HG03469 (cell line): ENCODE measurements around the gene SRMS.
"Not testable (repeated sequence)": the region's sequence is repeated elsewhere in the genome, so short reads cannot be mapped to it uniquely, and the experiment has no call there.

Experiments used
- ATAC-seq: cut with Tn5 transposase; IDR thresholded peaks from one replicate; pipeline ENCODE4 v1.9.1; 2021; ENCODE audit warnings: mild to moderate bottlenecking, moderate library complexity, moderate number of reproducible peaks; ENCODE audit not compliant: unreplicated experiment

Gene SRMS

DNA sequence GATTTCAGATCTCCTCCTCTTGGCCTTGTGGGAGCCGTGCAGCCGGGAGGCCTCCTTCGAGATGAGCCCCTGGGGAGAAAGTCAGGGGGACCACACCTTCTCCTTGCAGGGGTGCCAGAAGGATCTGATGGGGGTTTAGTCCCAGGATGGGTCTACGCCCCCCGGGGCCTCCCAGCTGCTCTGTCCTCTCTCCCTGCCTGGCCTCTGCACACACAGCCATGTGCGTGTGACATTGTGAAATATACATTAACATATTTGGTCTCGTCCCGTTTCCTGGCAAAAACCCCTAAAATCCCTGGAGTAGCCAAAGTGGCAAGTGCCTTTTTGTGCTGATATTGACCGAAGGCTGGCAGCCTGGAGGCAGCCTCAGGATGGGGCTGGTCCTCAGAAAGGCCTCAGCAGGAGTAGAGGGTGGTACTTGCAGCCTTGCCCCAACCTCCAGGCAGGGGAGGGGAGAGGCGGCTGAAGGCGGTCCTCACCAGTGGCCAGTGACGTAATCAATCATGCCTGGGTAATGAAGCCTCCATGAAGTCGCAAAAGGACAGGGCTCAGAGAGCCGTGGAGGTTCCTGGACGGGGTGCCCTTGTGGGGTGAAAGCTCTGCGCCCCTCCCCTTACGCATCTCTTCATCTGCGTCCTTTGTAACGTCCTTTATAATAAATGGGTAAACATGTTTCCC is 31.6 kb upstream of the SRMS start:
- no peak for ATAC-seq

DNA sequence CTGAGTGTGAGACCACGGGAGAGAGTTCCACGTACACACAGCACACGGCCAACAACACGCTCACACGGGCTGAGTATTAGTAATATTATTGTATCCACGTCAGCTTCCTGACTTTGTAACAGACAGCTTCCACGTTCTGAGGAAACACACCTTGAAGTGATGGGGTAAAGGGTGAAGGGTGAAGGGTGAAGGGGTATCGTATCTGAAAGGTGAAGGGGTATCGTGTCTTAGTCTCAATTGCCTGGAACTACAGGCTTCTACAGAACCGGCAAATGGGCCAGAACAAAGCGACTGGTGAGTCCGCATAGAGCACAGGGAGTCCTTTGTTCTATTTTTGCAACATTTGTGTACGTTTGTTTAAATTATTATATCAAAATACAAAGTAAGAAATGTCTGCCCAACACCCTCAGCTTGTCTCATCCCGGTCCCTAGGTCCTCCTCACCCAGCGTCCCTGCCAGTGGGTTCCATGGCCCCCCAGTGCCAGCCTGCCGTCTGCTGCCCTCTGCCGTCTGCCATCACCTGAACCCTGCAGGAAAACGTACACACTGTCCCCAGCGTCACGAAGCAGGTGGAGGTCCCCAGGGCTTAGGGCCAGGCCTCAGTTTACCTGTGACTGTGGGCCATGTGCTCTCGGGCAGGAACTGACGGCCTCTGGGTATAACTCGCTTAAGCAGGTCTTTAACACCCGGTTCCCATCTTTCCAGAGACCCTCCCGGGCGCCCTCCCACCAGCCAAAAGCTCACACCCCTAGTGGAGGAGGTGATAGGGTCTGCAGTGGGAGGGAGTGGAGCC is 30.9 kb upstream of the SRMS start:
- ATAC-seq, result no peak

DNA sequence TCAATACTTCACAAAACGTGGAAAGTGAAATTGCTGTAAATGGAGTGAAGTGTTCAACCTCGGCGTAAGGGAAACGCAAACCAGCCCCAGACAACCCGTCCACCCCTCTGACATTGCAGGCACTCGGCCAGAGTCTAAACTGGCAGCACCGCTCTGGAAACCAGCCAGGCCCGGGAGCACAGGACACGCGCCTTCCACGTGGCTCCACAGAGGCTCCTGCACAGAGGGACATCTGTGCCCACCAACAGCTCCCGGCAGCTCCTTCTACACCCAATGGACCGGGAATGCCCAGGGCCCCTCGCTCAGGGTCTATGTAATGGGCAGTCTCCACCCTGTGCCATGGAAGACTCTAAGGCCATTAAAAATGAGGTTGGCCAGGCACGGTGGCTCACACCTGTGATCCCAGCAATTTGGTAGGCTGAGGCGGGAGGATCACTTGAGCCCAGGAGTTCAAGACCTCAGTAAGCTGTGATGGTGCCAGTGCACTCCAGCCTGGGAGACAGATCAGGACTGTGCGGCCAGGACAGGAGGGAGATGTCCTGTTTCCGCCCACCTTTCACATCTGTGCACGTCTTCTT is 29.9 kb upstream of the SRMS start:
- ATAC-seq, result no peak

GRCh38 chr20:63576311-63576710 is 28.8 kb upstream of the SRMS start:
- ATAC-seq, result no peak

DNA sequence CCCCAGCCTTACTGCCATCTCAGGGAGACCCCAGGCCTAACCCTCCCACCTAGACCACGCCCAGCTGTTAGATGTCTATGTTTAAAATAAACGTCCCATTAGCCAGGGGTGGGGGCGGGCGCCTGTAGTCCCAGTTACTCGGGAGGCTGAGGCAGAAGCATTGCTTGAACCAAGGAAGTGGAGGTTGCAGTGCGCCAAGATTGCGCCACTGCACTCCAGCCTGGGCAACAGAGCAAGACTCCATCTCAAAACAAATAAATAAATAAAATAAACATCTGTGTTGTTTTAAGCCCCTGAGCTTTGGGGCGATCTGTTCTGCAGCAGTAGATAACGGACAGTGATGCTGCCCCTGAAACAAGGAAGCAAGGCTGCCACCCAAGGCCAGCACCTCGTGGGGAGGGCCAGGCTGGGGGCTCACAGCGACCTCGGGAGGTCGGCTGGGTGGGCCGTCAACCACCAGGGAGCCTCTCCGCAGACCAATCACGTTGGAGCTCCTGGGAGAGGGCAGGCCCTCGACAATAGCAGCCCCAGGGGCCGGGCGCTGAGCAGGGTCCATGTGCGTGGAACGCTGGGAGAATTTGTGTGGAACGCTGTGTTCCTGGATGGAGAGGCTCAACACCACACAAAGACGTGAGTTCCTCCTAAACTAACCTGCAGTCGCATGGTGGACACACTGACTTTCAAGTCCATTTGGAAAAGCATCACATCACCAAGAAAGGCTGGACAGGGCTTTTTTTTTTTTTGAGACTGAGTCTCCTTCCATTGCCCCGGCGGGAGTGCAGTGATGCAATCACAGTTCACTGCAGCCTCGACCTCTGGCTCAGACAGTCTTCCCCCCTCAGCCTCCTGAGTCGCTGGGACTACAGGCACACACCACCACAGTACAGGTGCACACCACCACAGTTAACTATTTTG is 27.5 kb upstream of the SRMS start:
- ATAC-seq, result no peak

GRCh38 chr20:63574156-63574828 is 26.7 kb upstream of the SRMS start, which contains the start of gene HELZ2:
Gene HELZ2, minus strand, starts transcription at chr20:63574239. Its CDS starts 1,854 bp downstream, at chr20:63572385.
- no peak for ATAC-seq

- no peak for ATAC-seq
Observed at GRCh38 chr20:63573647-63574131, 26.1 kb upstream of the SRMS start.

DNA sequence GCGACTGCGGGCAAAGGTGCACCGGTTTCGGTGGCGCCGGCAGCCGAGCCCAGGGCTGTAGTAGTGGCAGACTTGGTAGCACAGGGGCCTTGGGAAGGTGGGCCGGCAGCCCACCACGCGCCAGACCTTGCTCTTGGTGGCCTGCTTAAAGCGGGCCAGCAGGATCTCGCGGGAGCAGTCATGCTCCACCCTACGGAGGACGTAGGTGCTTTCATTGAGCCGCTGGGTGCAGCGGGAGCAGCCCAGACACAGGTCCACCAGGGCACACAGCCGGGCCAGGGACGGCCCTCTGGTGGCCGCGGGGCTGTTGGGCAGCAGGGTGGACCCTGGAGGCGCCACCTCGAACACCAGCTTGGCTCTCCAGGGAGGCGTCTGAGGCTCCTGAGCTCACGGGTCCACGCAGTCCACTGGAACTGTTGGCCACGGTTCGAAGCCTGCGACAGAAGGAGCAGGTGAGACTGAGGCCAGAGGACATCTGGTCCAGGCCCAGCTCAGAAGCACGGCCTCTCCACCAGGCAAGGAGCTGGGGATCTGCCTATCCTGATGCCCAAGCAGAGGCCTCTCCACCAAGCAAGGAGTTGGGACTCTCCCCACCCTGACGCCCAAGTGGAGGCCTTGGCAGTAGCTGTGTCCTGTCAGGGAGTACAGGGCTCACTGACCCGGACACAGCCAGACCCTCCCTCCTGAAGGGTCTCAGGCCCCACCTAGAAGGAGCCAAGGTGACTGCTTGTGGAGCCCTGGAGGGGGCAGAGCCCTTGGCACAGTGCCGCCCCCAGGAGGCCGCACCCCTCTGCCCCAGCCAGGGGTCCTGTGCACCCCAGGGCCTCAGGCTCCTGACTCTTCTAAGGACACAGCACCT is 25.5 kb upstream of the SRMS start:
- no peak for ATAC-seq

DNA sequence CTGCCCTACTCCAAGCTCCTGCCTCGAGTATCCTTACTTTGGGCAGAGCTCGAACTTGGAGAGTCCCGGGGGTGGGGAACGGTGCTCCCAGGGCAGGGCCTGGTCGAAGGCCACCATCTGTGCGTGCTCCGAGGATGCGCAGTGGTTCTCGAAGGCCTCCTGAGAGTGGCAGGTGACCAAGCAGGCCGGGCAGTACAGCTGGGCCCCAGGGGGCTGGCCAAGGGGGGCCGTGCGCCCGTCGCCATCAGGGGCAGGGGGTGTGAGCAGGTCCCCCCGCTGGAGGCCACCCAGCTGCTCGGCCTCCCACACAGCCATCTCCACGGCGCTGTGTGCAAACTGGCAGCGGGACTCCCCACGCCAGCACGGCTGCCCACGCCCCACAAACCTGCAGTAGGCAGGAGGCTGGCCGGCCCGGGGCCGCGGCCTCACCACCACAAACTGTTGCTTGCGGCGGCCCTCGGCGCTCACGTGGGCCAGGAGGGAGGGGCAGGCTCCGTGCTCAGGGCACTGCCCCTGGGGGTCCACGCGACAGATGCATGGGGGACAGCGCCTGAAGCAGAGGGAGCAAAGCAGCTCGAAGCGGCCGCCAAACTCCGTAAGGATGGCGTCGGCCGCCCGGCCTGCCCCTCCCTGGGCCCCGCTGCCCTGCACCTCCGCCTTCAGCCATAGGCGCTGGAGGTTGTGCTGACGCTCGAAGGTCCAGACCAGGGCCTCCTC is 24.7 kb upstream of the SRMS start:
- ATAC-seq, result no peak

- not testable (repeated sequence) for ATAC-seq
Observed at GRCh38 chr20:63571087-63571478, 23.5 kb upstream of the SRMS start.

DNA sequence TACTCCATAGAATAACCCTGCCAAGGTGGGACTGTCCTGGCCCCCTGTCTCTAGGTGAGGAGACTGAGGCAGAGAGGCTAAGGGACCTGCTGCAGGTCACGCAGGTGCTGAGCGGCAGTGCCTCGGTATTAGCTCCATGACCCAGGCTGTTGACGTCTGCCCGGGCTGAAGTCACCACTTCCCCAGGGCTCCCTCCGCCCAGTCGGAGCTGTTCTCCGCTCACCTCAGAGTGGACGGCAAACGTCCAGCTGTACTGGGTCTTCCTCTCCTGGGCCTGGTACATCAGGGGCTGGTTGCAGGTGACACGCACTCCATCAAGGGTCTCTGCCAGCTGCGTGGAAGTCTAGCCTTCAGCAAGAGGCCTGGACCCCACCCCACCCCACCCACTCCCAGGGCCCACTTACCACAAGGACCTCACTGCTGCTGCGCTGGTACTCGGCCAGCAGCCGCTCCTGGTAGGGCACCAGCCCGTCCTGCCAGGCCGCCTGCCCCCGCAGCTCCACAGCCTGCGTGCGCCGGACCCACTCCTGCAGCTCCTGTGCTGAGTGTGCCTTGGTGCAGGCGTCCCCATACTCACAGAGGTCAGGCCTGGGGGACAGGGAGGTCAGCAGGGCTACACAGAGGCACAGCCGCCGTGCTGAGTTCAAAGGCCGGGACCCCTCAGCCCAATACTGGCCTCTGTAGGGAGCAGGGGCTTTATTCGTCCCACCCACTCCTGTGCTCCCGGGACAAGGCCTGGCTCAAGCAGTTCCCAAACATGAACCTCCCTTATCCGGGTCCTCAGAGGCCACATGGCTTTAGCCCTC is 22.9 kb upstream of the SRMS start:
- no peak for ATAC-seq

GRCh38 chr20:63568986-63569949 is 21.7 kb upstream of the SRMS start:
- no peak for ATAC-seq

DNA sequence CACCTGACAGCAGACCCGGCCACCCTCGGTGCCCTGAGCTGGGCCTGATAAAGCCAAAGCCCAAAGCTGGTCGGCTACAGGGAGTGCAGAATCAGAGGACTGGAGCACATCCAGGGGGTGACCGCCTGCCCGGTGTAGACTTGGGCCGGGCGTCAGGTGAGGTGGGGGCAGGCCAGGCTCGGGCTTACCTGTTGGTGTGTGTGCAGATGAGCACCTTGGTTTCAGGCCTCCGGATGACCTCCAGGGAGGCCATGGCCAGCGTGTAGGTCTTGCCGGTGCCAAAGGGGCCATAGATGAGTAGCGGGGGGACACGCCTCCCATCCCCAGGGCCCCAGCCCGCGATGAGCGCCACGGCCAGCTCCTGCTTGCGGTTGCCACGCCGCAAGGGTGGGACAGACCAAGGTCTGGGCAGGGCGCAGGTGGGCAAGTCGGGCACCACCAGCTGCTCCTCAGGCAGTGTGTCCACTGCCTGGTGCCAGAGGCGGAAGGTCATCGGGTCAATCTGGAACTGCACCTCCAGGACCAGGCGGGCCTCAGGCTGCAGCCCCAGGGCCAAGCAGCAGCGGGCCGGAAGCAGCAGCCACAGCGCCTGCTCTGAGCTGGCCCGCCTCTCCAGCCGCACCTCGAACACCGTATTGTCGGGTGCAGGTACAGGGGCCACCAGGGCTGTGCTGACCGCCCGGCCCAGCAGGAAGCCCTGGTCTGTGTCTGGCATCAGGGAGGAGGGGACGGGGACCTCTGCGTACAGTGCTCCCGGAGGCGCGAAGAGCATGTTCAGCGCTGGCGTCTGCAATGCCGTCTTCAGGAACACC is 20.8 kb upstream of the SRMS start:
- no peak for ATAC-seq

DNA sequence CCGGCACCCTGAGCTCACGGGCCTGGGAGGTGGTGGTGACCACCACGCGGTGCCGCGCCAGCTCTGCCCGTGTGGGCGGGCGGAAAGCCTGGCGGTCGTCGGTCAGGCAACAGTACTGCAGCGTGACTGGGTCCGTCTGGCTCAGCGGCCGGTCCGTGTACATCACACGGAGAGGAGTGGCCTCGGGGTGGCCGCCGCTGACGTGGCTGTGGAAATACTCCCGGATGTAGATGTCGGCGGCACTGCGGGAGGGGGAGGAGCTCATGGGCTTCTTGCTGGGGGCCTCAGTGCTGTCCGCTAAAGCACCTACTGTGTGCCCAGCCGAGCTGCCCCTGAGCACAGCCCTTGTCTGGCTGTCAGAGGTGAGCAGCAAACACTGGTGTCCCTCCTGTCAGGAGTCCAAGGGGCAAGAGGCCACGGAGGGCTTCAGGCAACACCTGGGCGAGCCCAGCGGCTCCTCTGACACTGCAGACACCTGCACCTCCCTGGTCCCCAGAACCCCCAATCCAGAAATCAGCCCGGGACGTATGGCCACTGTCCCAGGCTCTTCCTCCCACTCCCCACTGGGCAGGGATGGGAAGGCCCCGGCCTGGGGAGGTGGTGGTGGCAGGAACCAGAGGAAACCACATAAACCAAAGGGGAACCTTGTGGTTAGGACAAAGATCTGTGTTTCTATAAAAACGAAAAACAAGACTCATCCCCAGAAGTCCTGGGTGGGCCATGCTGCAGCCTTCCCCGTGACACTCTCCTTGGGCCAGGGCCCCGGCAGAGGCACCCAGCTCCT is 20.0 kb upstream of the SRMS start:
- no peak for ATAC-seq

GRCh38 chr20:63567136-63567385 is 19.5 kb upstream of the SRMS start:
- ATAC-seq, result no peak
